Measurements from ENCODE around the gene CNOT9. TPM values are rescaled to one million over a fixed set of nuclear protein-coding genes. Genes with fewer than 3 reads are reported as not detected.

CNOT9 gene
- total and polyA plus RNA-seq, 4 donors: 18.0 to 39.9 (median 31.2) TPM

- no peak for TF ChIP-seq CTCF (IDR thresholded peaks at IDR 0.05; ENCODE audit: control extremely low read depth, extremely low read depth)
- Histone ChIP-seq H3K4me1 (ENCODE audit: control insufficient read depth in 5 of 5, insufficient read depth in 5 of 5, low read length in 5 of 5) (peaks cover 0 to 2% (median 0%) of the 10 kb centered on the region in 5 donors), H3K4me3 (no peak overlapping the region), H3K9me3 (ENCODE audit: control insufficient read depth in 4 of 4, insufficient read depth in 3 of 4, low read length in 3 of 4) (no peaks in the 10 kb centered on the region), H3K36me3 (ENCODE audit: control insufficient read depth in 4 of 4, insufficient read depth in 4 of 4, low read length in 4 of 4) (peaks cover 14 to 38% (median 24%) of the 10 kb centered on the region in 4 donors), H3K9ac (ENCODE audit: insufficient read depth in 1 of 2, low read length in 2 of 2) (no peak overlapping the region), H3K27me3 (ENCODE audit: control insufficient read depth in 3 of 3, insufficient read depth in 3 of 3, low read length in 2 of 3) (no peaks in the 10 kb centered on the region), H3K27ac (ENCODE audit: low read depth in 1 of 2, low read length in 1 of 2) (no peak overlapping the region)
- DNase-seq (no peak), ATAC-seq (ENCODE audit: insufficient read depth, low FRiP score) (no peak)
- 95 to 98% methylated on average over 6 of the region's 6 CpGs for WGBS, 2 donors
Observed at GRCh38 chr2:218583983-218584850, 15.6 kb downstream of the CNOT9 start.

GRCh38 chr2:218585541-218585940 is 16.9 kb downstream of the CNOT9 start:
- ATAC-seq (ENCODE audit: insufficient read depth, low FRiP score) (no peak), DNase-seq (no peak)
- H3K9ac ChIP-seq (ENCODE audit: insufficient read depth in 1 of 2, low read length in 2 of 2): no peak overlapping the region
- H3K4me3 ChIP-seq: no peak overlapping the region
- no peaks in the 10 kb centered on the region for H3K9me3 ChIP-seq (ENCODE audit: control insufficient read depth in 4 of 4, insufficient read depth in 3 of 4, low read length in 3 of 4)
- H3K27me3 ChIP-seq (ENCODE audit: control insufficient read depth in 3 of 3, insufficient read depth in 3 of 3, low read length in 2 of 3): no peaks in the 10 kb centered on the region
- TF ChIP-seq CTCF (IDR thresholded peaks at IDR 0.05; ENCODE audit: control extremely low read depth, extremely low read depth): no peak
- WGBS, 2 donors: 100% methylated on average over 1 of the region's 1 CpG
- peaks cover 19 to 43% (median 34%) of the 10 kb centered on the region in 4 donors for H3K36me3 ChIP-seq (ENCODE audit: control insufficient read depth in 4 of 4, insufficient read depth in 4 of 4, low read length in 4 of 4)
- H3K4me1 ChIP-seq (ENCODE audit: control insufficient read depth in 5 of 5, insufficient read depth in 5 of 5, low read length in 5 of 5): peaks cover 0 to under 1% (median 0%) of the 10 kb centered on the region in 5 donors
- H3K27ac ChIP-seq (ENCODE audit: low read depth in 1 of 2, low read length in 1 of 2): no peak overlapping the region

GRCh38 chr2:218605432-218605831 is 36.8 kb downstream of the CNOT9 start:
- TF ChIP-seq CTCF (IDR thresholded peaks at IDR 0.05; ENCODE audit: control extremely low read depth, extremely low read depth): no peak
- H3K9ac ChIP-seq (ENCODE audit: insufficient read depth in 1 of 2, low read length in 2 of 2): no peak overlapping the region
- H3K9me3 ChIP-seq (ENCODE audit: control insufficient read depth in 4 of 4, insufficient read depth in 3 of 4, low read length in 3 of 4): no peaks in the 10 kb centered on the region
- H3K36me3 ChIP-seq (ENCODE audit: control insufficient read depth in 4 of 4, insufficient read depth in 4 of 4, low read length in 4 of 4): no peaks in the 10 kb centered on the region
- DNase-seq (peak; percentile 27 to 84 (median 65)), ATAC-seq (ENCODE audit: insufficient read depth, low FRiP score) (no peak)
- H3K27me3 ChIP-seq (ENCODE audit: control insufficient read depth in 3 of 3, insufficient read depth in 3 of 3, low read length in 2 of 3): no peaks in the 10 kb centered on the region
- H3K27ac ChIP-seq (ENCODE audit: low read depth in 1 of 2, low read length in 1 of 2): no peak overlapping the region
- 84 to 87% methylated on average over 2 of the region's 2 CpGs for WGBS, 2 donors
- peaks cover 0 to 23% (median 0%) of the 10 kb centered on the region in 5 donors for H3K4me1 ChIP-seq (ENCODE audit: control insufficient read depth in 5 of 5, insufficient read depth in 5 of 5, low read length in 5 of 5)
- no peak overlapping the region for H3K4me3 ChIP-seq
